Gastrocnemius medialis (tissue), 4 donors: Measurements from ENCODE around the gene ABCF1. TPM values are rescaled to one million over a fixed set of nuclear protein-coding genes. Genes with fewer than 3 reads are reported as not detected.

Experiments used
- ATAC-seq, 2 donors: fragments of 150-250 bp; one replicate each; pipeline ENCODE4 v1.9.1; 2016
- DNase-seq, 2 donors: peaks; one replicate each; pipeline ENCODE4 v3.0.0-alpha.2; 2019
- H3K27ac ChIP-seq, 4 donors: fragments of 200-600 bp; sonication (generic); 1 replicate in 1 of 4; 2 replicates in 3 of 4; pipeline ENCODE4 v1.5.1; 2016 to 2018; ENCODE audit warnings: mild to moderate bottlenecking in 2 of 4, moderate library complexity in 1 of 4
- H3K27me3 ChIP-seq, 3 donors: fragments of 200-600 bp; sonication (generic) in 2 of 3; 1 replicate in 1 of 3; 2 replicates in 2 of 3; pipeline versions ENCODE4 v1.5.1 to v1.6.0; 2016 to 2019; ENCODE audit warnings: mild to moderate bottlenecking in 1 of 3, moderate library complexity in 1 of 3
- H3K36me3 ChIP-seq, 2 donors: fragments of 200-600 bp; sonication (generic) in 1 of 2; one replicate each; pipeline ENCODE4 v1.5.1; 2017 to 2018
- H3K4me1 ChIP-seq, 2 donors: fragments of 200-600 bp; sonication (generic) in 1 of 2; one replicate each; pipeline ENCODE4 v1.5.1; 2016 to 2017; ENCODE audit warnings: mild to moderate bottlenecking in 2 of 2
- H3K4me3 ChIP-seq, 4 donors: fragments of 200-600 bp; sonication (generic) in 3 of 4; 1 replicate in 1 of 4; 2 replicates in 3 of 4; pipeline ENCODE4 v1.5.1; 2016 to 2019; ENCODE audit warnings: mild to moderate bottlenecking in 2 of 4
- H3K9me3 ChIP-seq, 3 donors: fragments of 200-600 bp; sonication (generic) in 2 of 3; 1 replicate in 1 of 3; 2 replicates in 2 of 3; pipeline ENCODE4 v1.5.1; 2016 to 2019
- CTCF ChIP-seq, 5 experiments: fragments of 450-650 bp in 3 of 5; fragments of 200-600 bp in 2 of 5; sonication (generic) in 2 of 5; IDR thresholded peaks in 4 of 5; conservative IDR thresholded peaks in 1 of 5; 1 replicate in 4 of 5; 2 replicates in 1 of 5; pipeline ENCODE4 v1.5.1; 2016 to 2019; ENCODE audit warnings: antibody characterized with exemption in 5 of 5, mild to moderate bottlenecking in 3 of 5, moderate library complexity in 3 of 5
- POLR2A ChIP-seq, 2 donors: fragments of 450-650 bp; IDR thresholded peaks; one replicate each; pipeline ENCODE4 v1.6.1; 2017; ENCODE audit warnings: antibody characterized with exemption in 2 of 2, mild to moderate bottlenecking in 2 of 2, moderate library complexity in 2 of 2
- in situ Hi-C, 4 donors: fragments of 200-750 bp; cut with MboI; loops; one replicate each; pipeline versions ENCODE4 v1.15.0 to v1.8.0; 2017; ENCODE audit warnings: low sequenced_read_pairs in 4 of 4
- intact Hi-C: fragments of 100-400 bp; cut with DNase I; formaldehyde crosslinking; loops from one replicate; pipeline ENCODE4 v1.15.1; 2023; ENCODE audit warnings: low total_unique reads
- total RNA-seq, 4 donors: library from RNA; depleted of rRNA; stranded (reverse); fragments of >200 nt; gene quantifications; one replicate each; pipeline versions ENCODE4 v1.1.0 to v1.2.3, GENCODE V29; 2016

ABCF1 gene
- total RNA-seq, 4 donors from 2014 or later, result 55.8 to 122 (median 111) TPM

- TF ChIP-seq CTCF (IDR thresholded peaks at IDR 0.05 in 4 of 5, conservative IDR thresholded peaks at IDR 0.05 in 1 of 5) (no peak), POLR2A (IDR thresholded peaks at IDR 0.05) (no peak)
- peaks cover 3 to 34% of the 10 kb centered on the region in 2 donors for H3K36me3 ChIP-seq
- H3K27ac ChIP-seq, result peak overlapping the region; percentile 95 to 99 (median 98)
- DNase-seq (no peak), ATAC-seq (no peak)
- in situ Hi-C loops, result loop anchor here in 1 of 4 donors (25.0 kb wide), 1 partner anchor 1575 kb away; the partner anchor contains the start of genes AGER, AGPAT1, GPSM3 and PBX2
- H3K27me3 ChIP-seq, result no peaks in the 10 kb centered on the region
- no peaks in the 10 kb centered on the region for H3K9me3 ChIP-seq
- intact Hi-C loops, result loop anchor here (5.0 to 10.0 kb wide), 4 partner anchors 70 to 1212 kb away; partner anchors contain the start of genes HLA-E, HSPA1B and PRRC2A
- no peak overlapping the region for H3K4me3 ChIP-seq
- peaks cover 40 to 46% of the 10 kb centered on the region in 2 donors for H3K4me1 ChIP-seq
These were observed 41.5 kb downstream of the ABCF1 start for GRCh38 chr6:30612687-30613248.

GRCh38 chr6:30613251-30614043, 42.2 kb downstream of the ABCF1 start:
- TF ChIP-seq POLR2A (IDR thresholded peaks at IDR 0.05), result no peak
- TF ChIP-seq CTCF (IDR thresholded peaks at IDR 0.05 in 4 of 5, conservative IDR thresholded peaks at IDR 0.05 in 1 of 5), result no peak
- Histone ChIP-seq H3K27ac (peak overlapping the region; percentile 95 to 99 (median 98)), H3K36me3 (peaks cover 3 to 28% of the 10 kb centered on the region in 2 donors), H3K4me1 (peaks cover 42 to 50% of the 10 kb centered on the region in 2 donors), H3K27me3 (no peaks in the 10 kb centered on the region), H3K4me3 (peak overlapping the region; percentile 48 to 89 (median 78)), H3K9me3 (no peaks in the 10 kb centered on the region)
- intact Hi-C loops, result loop anchor here (5.0 to 10.0 kb wide), 4 partner anchors 71 to 1211 kb away; partner anchors contain the start of genes HLA-E, HSPA1B and PRRC2A
- in situ Hi-C loops, result loop anchor here in 1 of 4 donors (25.0 kb wide), 1 partner anchor 1574 kb away; the partner anchor contains the start of genes AGER, AGPAT1, GPSM3 and PBX2
- DNase-seq (no peak), ATAC-seq (no peak)

GRCh38 chr6:30614044-30614842, 43.0 kb downstream of the ABCF1 start:
- Histone ChIP-seq H3K27ac (peak overlapping the region; percentile 95 to 99 (median 98)), H3K4me3 (peak overlapping the region; percentile 48 to 89 (median 78)), H3K27me3 (no peaks in the 10 kb centered on the region), H3K36me3 (peaks cover 3 to 20% of the 10 kb centered on the region in 2 donors), H3K4me1 (peaks cover 50 to 57% of the 10 kb centered on the region in 2 donors), H3K9me3 (no peaks in the 10 kb centered on the region)
- intact Hi-C loops (loop anchor here (5.0 to 10.0 kb wide), 4 partner anchors 72 to 1211 kb away; partner anchors contain the start of genes HLA-E, HSPA1B and PRRC2A), in situ Hi-C loops (loop anchor here in 1 of 4 donors (25.0 kb wide), 1 partner anchor 1573 kb away; the partner anchor contains the start of genes AGER, AGPAT1, GPSM3 and PBX2)
- DNase-seq (no peak), ATAC-seq (no peak)
- no peak for TF ChIP-seq CTCF (IDR thresholded peaks at IDR 0.05 in 4 of 5, conservative IDR thresholded peaks at IDR 0.05 in 1 of 5)
- no peak for TF ChIP-seq POLR2A (IDR thresholded peaks at IDR 0.05)

- Histone ChIP-seq H3K27ac (peak overlapping the region; percentile 95 to 99 (median 98)), H3K27me3 (no peaks in the 10 kb centered on the region), H3K9me3 (no peaks in the 10 kb centered on the region), H3K4me1 (peaks cover 46 to 54% of the 10 kb centered on the region in 2 donors), H3K36me3 (peaks cover 3 to 19% of the 10 kb centered on the region in 2 donors), H3K4me3 (peak overlapping the region; percentile 71 to 89 (median 82))
- intact Hi-C loops (loop anchor here (5.0 to 10.0 kb wide), 6 partner anchors 57 to 1210 kb away; partner anchors contain the start of genes DDX39B, DHX16, HLA-E and HSPA1B), in situ Hi-C loops (loop anchor here in 1 of 4 donors (25.0 kb wide), 1 partner anchor 1572 kb away; the partner anchor contains the start of genes AGER, AGPAT1, GPSM3 and PBX2)
- peak; percentile 73 to 76 for ATAC-seq
- no peak for TF ChIP-seq CTCF (IDR thresholded peaks at IDR 0.05 in 4 of 5, conservative IDR thresholded peaks at IDR 0.05 in 1 of 5)
- TF ChIP-seq POLR2A (IDR thresholded peaks at IDR 0.05), result peak; percentile 73 to 95
- peak; percentile 91 to 93 for DNase-seq
These were observed 43.6 kb downstream of the ABCF1 start for GRCh38 chr6:30614843-30615218.
